A549 (cell line): Measurements from ENCODE around the gene ZNF580.

Experiments used
- JUN ChIP-seq, 2 experiments: fragments of >200 bp; sonication (Bioruptor Twin); formaldehyde crosslinking; IDR thresholded peaks; 2 replicates in 1 of 2; 3 replicates in 1 of 2; pipeline ENCODE4 v1.6.1; 2016 to 2017
- MAZ ChIP-seq: fragments of 150-350 bp; IDR thresholded peaks from 2 replicates; pipeline ENCODE4 v1.6.1; 2014; ENCODE audit warnings: antibody characterized with exemption, low read depth, low read length, borderline replicate concordance
- POLR2A ChIP-seq: IDR thresholded peaks from 2 replicates; pipeline ENCODE4 v1.6.1; 2012; ENCODE audit warnings: mild to moderate bottlenecking, low read length
- TFCP2L1 ChIP-seq: fragments of 250-450 bp; sonication (Bioruptor Pico); IDR thresholded peaks from 2 replicates; pipeline ENCODE4 v1.5.0; 2021; ENCODE audit warnings: mild to moderate bottlenecking
- TF ChIP-seq, protein P1 (sequence below): fragments of >200 bp; sonication (Bioruptor Twin); formaldehyde crosslinking; IDR thresholded peaks from 3 replicates; pipeline ENCODE4 v1.5.1; 2016
- TF ChIP-seq, protein P2 (sequence below): IDR thresholded peaks from 2 replicates; pipeline ENCODE4 v1.6.1; 2012
- TF ChIP-seq, protein P3 (sequence below): fragments of 150-350 bp; IDR thresholded peaks from 2 replicates; pipeline ENCODE4 v1.6.1; 2014; ENCODE audit warnings: low read depth, mild to moderate bottlenecking, low read length
- TF ChIP-seq, protein P4 (sequence below): fragments of 200-600 bp; sonication (generic); IDR thresholded peaks from 2 replicates; pipeline ENCODE4 v1.6.1; 2016; ENCODE audit warnings: antibody characterized with exemption, mild to moderate bottlenecking, moderate library complexity

DNA sequence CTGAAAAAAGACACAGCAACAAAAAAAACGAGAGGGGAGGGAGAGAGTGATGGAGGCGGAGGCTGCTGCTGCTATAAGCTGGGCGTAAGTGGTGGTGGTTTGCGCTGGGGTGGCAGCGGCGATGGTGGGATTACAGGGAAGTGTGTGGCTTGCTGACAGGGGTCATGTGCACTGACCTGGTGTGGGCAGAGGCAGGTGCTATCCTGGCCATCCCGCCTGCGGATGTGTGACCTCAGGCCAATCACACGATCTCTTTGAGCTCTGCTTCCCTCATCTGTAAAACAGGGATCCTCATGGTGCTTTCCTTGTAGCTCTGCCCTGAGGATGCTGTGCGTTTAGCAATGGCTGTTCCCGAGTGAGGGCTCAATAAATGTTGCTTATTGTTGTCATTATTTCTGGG lies 3.3 kb upstream of the ZNF580 start:
- TF ChIP-seq, protein P1, sequence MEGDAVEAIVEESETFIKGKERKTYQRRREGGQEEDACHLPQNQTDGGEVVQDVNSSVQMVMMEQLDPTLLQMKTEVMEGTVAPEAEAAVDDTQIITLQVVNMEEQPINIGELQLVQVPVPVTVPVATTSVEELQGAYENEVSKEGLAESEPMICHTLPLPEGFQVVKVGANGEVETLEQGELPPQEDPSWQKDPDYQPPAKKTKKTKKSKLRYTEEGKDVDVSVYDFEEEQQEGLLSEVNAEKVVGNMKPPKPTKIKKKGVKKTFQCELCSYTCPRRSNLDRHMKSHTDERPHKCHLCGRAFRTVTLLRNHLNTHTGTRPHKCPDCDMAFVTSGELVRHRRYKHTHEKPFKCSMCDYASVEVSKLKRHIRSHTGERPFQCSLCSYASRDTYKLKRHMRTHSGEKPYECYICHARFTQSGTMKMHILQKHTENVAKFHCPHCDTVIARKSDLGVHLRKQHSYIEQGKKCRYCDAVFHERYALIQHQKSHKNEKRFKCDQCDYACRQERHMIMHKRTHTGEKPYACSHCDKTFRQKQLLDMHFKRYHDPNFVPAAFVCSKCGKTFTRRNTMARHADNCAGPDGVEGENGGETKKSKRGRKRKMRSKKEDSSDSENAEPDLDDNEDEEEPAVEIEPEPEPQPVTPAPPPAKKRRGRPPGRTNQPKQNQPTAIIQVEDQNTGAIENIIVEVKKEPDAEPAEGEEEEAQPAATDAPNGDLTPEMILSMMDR = no peak
- no peak for TF ChIP-seq TFCP2L1
- TF ChIP-seq, protein P2, sequence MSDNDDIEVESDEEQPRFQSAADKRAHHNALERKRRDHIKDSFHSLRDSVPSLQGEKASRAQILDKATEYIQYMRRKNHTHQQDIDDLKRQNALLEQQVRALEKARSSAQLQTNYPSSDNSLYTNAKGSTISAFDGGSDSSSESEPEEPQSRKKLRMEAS = no peak
- no peak for TF ChIP-seq JUN (IDR thresholded peaks at IDR 0.05)
- TF ChIP-seq POLR2A = no peak
- TF ChIP-seq MAZ = no peak
- TF ChIP-seq, protein P3, sequence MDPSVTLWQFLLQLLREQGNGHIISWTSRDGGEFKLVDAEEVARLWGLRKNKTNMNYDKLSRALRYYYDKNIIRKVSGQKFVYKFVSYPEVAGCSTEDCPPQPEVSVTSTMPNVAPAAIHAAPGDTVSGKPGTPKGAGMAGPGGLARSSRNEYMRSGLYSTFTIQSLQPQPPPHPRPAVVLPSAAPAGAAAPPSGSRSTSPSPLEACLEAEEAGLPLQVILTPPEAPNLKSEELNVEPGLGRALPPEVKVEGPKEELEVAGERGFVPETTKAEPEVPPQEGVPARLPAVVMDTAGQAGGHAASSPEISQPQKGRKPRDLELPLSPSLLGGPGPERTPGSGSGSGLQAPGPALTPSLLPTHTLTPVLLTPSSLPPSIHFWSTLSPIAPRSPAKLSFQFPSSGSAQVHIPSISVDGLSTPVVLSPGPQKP = no peak
- TF ChIP-seq, protein P4, sequence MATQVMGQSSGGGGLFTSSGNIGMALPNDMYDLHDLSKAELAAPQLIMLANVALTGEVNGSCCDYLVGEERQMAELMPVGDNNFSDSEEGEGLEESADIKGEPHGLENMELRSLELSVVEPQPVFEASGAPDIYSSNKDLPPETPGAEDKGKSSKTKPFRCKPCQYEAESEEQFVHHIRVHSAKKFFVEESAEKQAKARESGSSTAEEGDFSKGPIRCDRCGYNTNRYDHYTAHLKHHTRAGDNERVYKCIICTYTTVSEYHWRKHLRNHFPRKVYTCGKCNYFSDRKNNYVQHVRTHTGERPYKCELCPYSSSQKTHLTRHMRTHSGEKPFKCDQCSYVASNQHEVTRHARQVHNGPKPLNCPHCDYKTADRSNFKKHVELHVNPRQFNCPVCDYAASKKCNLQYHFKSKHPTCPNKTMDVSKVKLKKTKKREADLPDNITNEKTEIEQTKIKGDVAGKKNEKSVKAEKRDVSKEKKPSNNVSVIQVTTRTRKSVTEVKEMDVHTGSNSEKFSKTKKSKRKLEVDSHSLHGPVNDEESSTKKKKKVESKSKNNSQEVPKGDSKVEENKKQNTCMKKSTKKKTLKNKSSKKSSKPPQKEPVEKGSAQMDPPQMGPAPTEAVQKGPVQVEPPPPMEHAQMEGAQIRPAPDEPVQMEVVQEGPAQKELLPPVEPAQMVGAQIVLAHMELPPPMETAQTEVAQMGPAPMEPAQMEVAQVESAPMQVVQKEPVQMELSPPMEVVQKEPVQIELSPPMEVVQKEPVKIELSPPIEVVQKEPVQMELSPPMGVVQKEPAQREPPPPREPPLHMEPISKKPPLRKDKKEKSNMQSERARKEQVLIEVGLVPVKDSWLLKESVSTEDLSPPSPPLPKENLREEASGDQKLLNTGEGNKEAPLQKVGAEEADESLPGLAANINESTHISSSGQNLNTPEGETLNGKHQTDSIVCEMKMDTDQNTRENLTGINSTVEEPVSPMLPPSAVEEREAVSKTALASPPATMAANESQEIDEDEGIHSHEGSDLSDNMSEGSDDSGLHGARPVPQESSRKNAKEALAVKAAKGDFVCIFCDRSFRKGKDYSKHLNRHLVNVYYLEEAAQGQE = no peak
